ENCODE results near the gene TMEM247. TPM values are rescaled to one million over a fixed set of nuclear protein-coding genes. Genes with fewer than 3 reads are reported as not detected.
"Not testable (repeated sequence)": the region's sequence is repeated elsewhere in the genome, so short reads cannot be mapped to it uniquely, and the experiment has no call there.

Gene TMEM247
- total RNA-seq, 1 experiment from 2014 or later = not detected

GRCh38 chr2:46471019-46471583, 8.3 kb upstream of the TMEM247 start:
- no peak overlapping the region for H3K4me2 ChIP-seq
- no TSS peak for BruUV-seq (replicated peaks)
- H3K9me3 ChIP-seq (ENCODE audit: insufficient read depth, low read depth) = no peaks in the 10 kb centered on the region
- TF ChIP-seq CTCF (conservative IDR thresholded peaks at IDR 0.05) (no peak), EZH2 (IDR thresholded peaks at IDR 0.05; ENCODE audit: low read depth) (no peak)
- H2AFZ ChIP-seq = no peak overlapping the region
- no peaks in the 10 kb centered on the region for H3K27me3 ChIP-seq (ENCODE audit: insufficient read depth, low read depth)
- no peaks in the 10 kb centered on the region for H3F3A ChIP-seq (ENCODE audit: insufficient read depth, low read depth)
- DNase-seq = no peak
- ChIA-PET POLR2A (ENCODE audit: unreplicated experiment) (interaction anchor here (0.7 kb wide), 1 partner anchor 22 kb away, joined by 4 read pairs; no protein-coding TSS in a partner anchor), CTCF (no interaction called here)
- no peaks in the 10 kb centered on the region for H3K36me3 ChIP-seq (ENCODE audit: low read depth)
- intact Hi-C loops (cut with micrococcal nuclease; ENCODE audit: unreplicated experiment) = no loop called here
- no peaks in the 10 kb centered on the region for H4K20me1 ChIP-seq (ENCODE audit: insufficient read depth)
- no peak overlapping the region for H3K4me3 ChIP-seq
- H3K27ac ChIP-seq = no peak overlapping the region
- no peaks in the 10 kb centered on the region for H3K9me2 ChIP-seq (ENCODE audit: insufficient read depth)
- no peaks in the 10 kb centered on the region for H3K4me1 ChIP-seq (replicated peaks; ENCODE audit: insufficient read depth)
- no peaks in the 10 kb centered on the region for H3K79me2 ChIP-seq (ENCODE audit: low read depth)

GRCh38 chr2:46471697-46472096, 7.7 kb upstream of the TMEM247 start:
- intact Hi-C loops (cut with micrococcal nuclease; ENCODE audit: unreplicated experiment) = no loop called here
- H3K4me3 ChIP-seq = no peak overlapping the region
- TF ChIP-seq EZH2 (IDR thresholded peaks at IDR 0.05; ENCODE audit: low read depth) (no peak), CTCF (conservative IDR thresholded peaks at IDR 0.05) (no peak)
- H3K4me2 ChIP-seq = no peak overlapping the region
- no peaks in the 10 kb centered on the region for H3K27me3 ChIP-seq (ENCODE audit: insufficient read depth, low read depth)
- no peaks in the 10 kb centered on the region for H3K9me2 ChIP-seq (ENCODE audit: insufficient read depth)
- no peaks in the 10 kb centered on the region for H3K9me3 ChIP-seq (ENCODE audit: insufficient read depth, low read depth)
- H3F3A ChIP-seq (ENCODE audit: insufficient read depth, low read depth) = no peaks in the 10 kb centered on the region
- no peaks in the 10 kb centered on the region for H3K4me1 ChIP-seq (replicated peaks; ENCODE audit: insufficient read depth)
- ChIA-PET POLR2A (ENCODE audit: unreplicated experiment) (interaction anchor here (0.7 kb wide), 1 partner anchor 22 kb away, joined by 4 read pairs; no protein-coding TSS in a partner anchor), CTCF (no interaction called here)
- H2AFZ ChIP-seq = no peak overlapping the region
- no TSS peak for BruUV-seq (replicated peaks)
- no peaks in the 10 kb centered on the region for H4K20me1 ChIP-seq (ENCODE audit: insufficient read depth)
- no peak overlapping the region for H3K27ac ChIP-seq
- DNase-seq = no peak
- H3K79me2 ChIP-seq (ENCODE audit: low read depth) = no peaks in the 10 kb centered on the region
- no peaks in the 10 kb centered on the region for H3K36me3 ChIP-seq (ENCODE audit: low read depth)

- H3K4me1 ChIP-seq (replicated peaks; ENCODE audit: insufficient read depth); CTCF ChIA-PET; H4K20me1 ChIP-seq (ENCODE audit: insufficient read depth); H3K4me2 ChIP-seq; intact Hi-C loops (cut with micrococcal nuclease; ENCODE audit: unreplicated experiment); POLR2A ChIA-PET (ENCODE audit: unreplicated experiment); H3K9me3 ChIP-seq (ENCODE audit: insufficient read depth, low read depth); BruUV-seq (replicated peaks); H3K36me3 ChIP-seq (ENCODE audit: low read depth); H3F3A ChIP-seq (ENCODE audit: insufficient read depth, low read depth); H3K27me3 ChIP-seq (ENCODE audit: insufficient read depth, low read depth); H3K27ac ChIP-seq; H3K79me2 ChIP-seq (ENCODE audit: low read depth); H3K4me3 ChIP-seq; H3K9me2 ChIP-seq (ENCODE audit: insufficient read depth); H2AFZ ChIP-seq; DNase-seq: not testable (repeated sequence)
These were observed 7.2 kb upstream of the TMEM247 start for GRCh38 chr2:46472165-46472564.

GRCh38 chr2:46477462-46477861, 1.9 kb upstream of the TMEM247 start:
- POLR2A ChIA-PET (ENCODE audit: unreplicated experiment); H3K4me3 ChIP-seq; H3K9me3 ChIP-seq (ENCODE audit: insufficient read depth, low read depth); H3K79me2 ChIP-seq (ENCODE audit: low read depth); H3K9me2 ChIP-seq (ENCODE audit: insufficient read depth); H3K27me3 ChIP-seq (ENCODE audit: insufficient read depth, low read depth); BruUV-seq (replicated peaks); H4K20me1 ChIP-seq (ENCODE audit: insufficient read depth); H3K36me3 ChIP-seq (ENCODE audit: low read depth); intact Hi-C loops (cut with micrococcal nuclease; ENCODE audit: unreplicated experiment); H3K27ac ChIP-seq; H2AFZ ChIP-seq: not testable (repeated sequence)
- Histone ChIP-seq H3K4me1 (replicated peaks; ENCODE audit: insufficient read depth) (peaks cover 23% of the 10 kb centered on the region), H3K4me2 (peak overlapping the region; percentile 76), H3F3A (ENCODE audit: insufficient read depth, low read depth) (peaks cover 12% of the 10 kb centered on the region)
- peak in 1 of 2 experiments; percentile 60 for DNase-seq
- CTCF ChIA-PET = interaction anchor here (0.6 kb wide), 1 partner anchor 167 kb away, joined by 3 read pairs; no protein-coding TSS in a partner anchor

Measured in PC-9 (cell line).